H1 (cell line): ENCODE data around the gene SMCP. TPM values are rescaled to one million over a fixed set of nuclear protein-coding genes. Genes with fewer than 3 reads are reported as not detected.

Experiments used
- CTCF ChIA-PET: fragments of 300-600 bp; sonication (Branson Sonifier 250); formaldehyde crosslinking; loops from one replicate; lab custom pipeline; 2021; ENCODE audit not compliant: partially characterized antibody; lab: Charles Lee
- POLR2A ChIA-PET: fragments of 300-600 bp; sonication (Branson Sonifier 250); formaldehyde crosslinking; loops from one replicate; lab custom pipeline; 2021; ENCODE audit warnings: inconsistent platforms; ENCODE audit not compliant: partially characterized antibody; lab: Charles Lee
- DNase-seq, 2 experiments: peaks; one replicate each; pipeline versions ENCODE4 v3.0.0 to v3.0.0-alpha.2; 2010 to 2022; ENCODE audit warnings: low spot score in 2 of 2, low read depth in 1 of 2, mixed read lengths in 1 of 2
- FAIRE-seq: peaks from 2 replicates; lab custom pipeline; 2011; peaks lifted over from hg19 to GRCh38; lab: Jason Lieb, UNC
- H2AFZ ChIP-seq: 2 replicates; pipeline ENCODE4 v1.8.1; 2012; ENCODE audit warnings: low read length, inconsistent platforms
- H2AK5ac ChIP-seq: 2 replicates; pipeline ENCODE4 v1.6.1; 2013; ENCODE audit warnings: low read depth, low read length
- H2BK120ac ChIP-seq: replicated peaks from 2 replicates; pipeline ENCODE3; 2013; ENCODE audit warnings: low read depth, low read length, inconsistent platforms
- H2BK12ac ChIP-seq: 2 replicates; pipeline ENCODE4 v1.6.1; 2013; ENCODE audit warnings: low read depth, low read length
- H2BK15ac ChIP-seq: 2 replicates; pipeline ENCODE4 v1.6.1; 2013; ENCODE audit warnings: low read length
- H2BK20ac ChIP-seq: 2 replicates; pipeline ENCODE4 v1.6.1; 2013; ENCODE audit warnings: low read length
- H2BK5ac ChIP-seq: 2 replicates; pipeline ENCODE4 v1.6.1; 2013; ENCODE audit warnings: low read depth, low read length
- H3K14ac ChIP-seq: 2 replicates; pipeline ENCODE4 v1.6.1; 2013; ENCODE audit warnings: inconsistent platforms; ENCODE audit not compliant: insufficient read length
- H3K18ac ChIP-seq: 2 replicates; pipeline ENCODE4 v1.6.1; 2013; ENCODE audit warnings: low read length; ENCODE audit errors: extremely low read depth
- H3K23ac ChIP-seq: 2 replicates; pipeline ENCODE4 v1.6.1; 2013; ENCODE audit warnings: inconsistent platforms; ENCODE audit not compliant: insufficient read length
- H3K23me2 ChIP-seq: 2 replicates; pipeline ENCODE4 v1.6.1; 2013; ENCODE audit warnings: low read depth, low read length
- H3K27ac ChIP-seq: 2 replicates; pipeline ENCODE4 v1.6.1; 2011; ENCODE audit warnings: low read depth, low read length, inconsistent platforms
- H3K27me3 ChIP-seq, 4 experiments: replicated peaks in 1 of 4; 1 replicate in 1 of 4; 2 replicates in 3 of 4; pipeline versions ENCODE4 v1.6.1 to v1.8.1; 2011 to 2013; ENCODE audit warnings: low read length in 3 of 4, mild to moderate bottlenecking in 3 of 4, inconsistent platforms in 2 of 4, mixed read lengths in 2 of 4, moderate library complexity in 1 of 4; ENCODE audit not compliant: control insufficient read depth in 3 of 4, insufficient read depth in 3 of 4; ENCODE audit errors: extremely low read depth in 1 of 4
- H3K36me3 ChIP-seq, 4 experiments: 2 replicates each; pipeline versions ENCODE4 v1.6.1 to v1.8.1; 2011 to 2013; ENCODE audit warnings: mild to moderate bottlenecking in 4 of 4, low read length in 3 of 4, moderate library complexity in 2 of 4, control low read depth in 1 of 4, inconsistent platforms in 1 of 4; ENCODE audit not compliant: insufficient read depth in 4 of 4, control insufficient read depth in 2 of 4
- H3K4ac ChIP-seq: replicated peaks from 2 replicates; pipeline ENCODE3; 2013; ENCODE audit warnings: low read length, low read depth, mixed read lengths, inconsistent platforms; ENCODE audit not compliant: insufficient read length
- H3K4me1 ChIP-seq, 4 experiments: replicated peaks in 1 of 4; 1 replicate in 1 of 4; 2 replicates in 3 of 4; pipeline versions ENCODE4 v1.6.1 to v1.8.1; 2011 to 2013; ENCODE audit warnings: low read length in 3 of 4, inconsistent platforms in 2 of 4, mixed read lengths in 1 of 4; ENCODE audit not compliant: insufficient read depth in 4 of 4, control insufficient read depth in 3 of 4
- H3K4me2 ChIP-seq, 2 experiments: 2 replicates each; pipeline versions ENCODE4 v1.6.1 to v1.8.1; 2011 to 2013; ENCODE audit warnings: low read depth in 2 of 2, low read length in 2 of 2, control low read depth in 1 of 2, inconsistent platforms in 1 of 2, mild to moderate bottlenecking in 1 of 2; ENCODE audit not compliant: insufficient read depth in 1 of 2
- H3K4me3 ChIP-seq, 4 experiments: fragments of 200-600, 300-600 bp in 1 of 4; sonication (generic), shearing (Covaris generic), sonication (Bioruptor Twin) in 1 of 4; 2 replicates each; pipeline versions ENCODE4 v1.5.1 to v1.8.1; 2011 to 2016; ENCODE audit warnings: low read length in 4 of 4, low read depth in 3 of 4, control low read depth in 2 of 4, inconsistent platforms in 2 of 4, mild to moderate bottlenecking in 2 of 4, mixed read lengths in 1 of 4, moderate library complexity in 1 of 4; ENCODE audit not compliant: insufficient read depth in 2 of 4; ENCODE audit errors: extremely low read depth in 1 of 4
- H3K56ac ChIP-seq: replicated peaks from 2 replicates; pipeline ENCODE3; 2013; ENCODE audit warnings: low read depth, mild to moderate bottlenecking, mixed read lengths, low read length, inconsistent platforms; ENCODE audit not compliant: insufficient read length
- H3K79me1 ChIP-seq: 2 replicates; pipeline ENCODE4 v1.6.1; 2013; ENCODE audit warnings: low read depth, low read length, control low read depth
- H3K79me2 ChIP-seq, 2 experiments: 2 replicates each; pipeline versions ENCODE4 v1.6.1 to v1.8.1; 2012 to 2013; ENCODE audit warnings: low read length in 2 of 2, mild to moderate bottlenecking in 2 of 2, inconsistent platforms in 1 of 2; ENCODE audit not compliant: insufficient read depth in 2 of 2, control insufficient read depth in 1 of 2
- H3K9ac ChIP-seq, 4 experiments: replicated peaks in 1 of 4; 1 replicate in 1 of 4; 2 replicates in 3 of 4; pipeline versions ENCODE4 v1.6.1 to v1.8.1; 2011 to 2013; ENCODE audit warnings: low read depth in 3 of 4, low read length in 3 of 4, control low read depth in 2 of 4, mild to moderate bottlenecking in 2 of 4, moderate library complexity in 2 of 4, inconsistent platforms in 1 of 4; ENCODE audit errors: extremely low read depth in 1 of 4
- H3K9me3 ChIP-seq, 2 experiments: 2 replicates each; pipeline versions ENCODE4 v1.6.1 to v1.8.1; 2012 to 2013; ENCODE audit warnings: mild to moderate bottlenecking in 2 of 2, moderate library complexity in 2 of 2, control low read depth in 1 of 2, inconsistent platforms in 1 of 2, low read depth in 1 of 2, low read length in 1 of 2, mixed read lengths in 1 of 2; ENCODE audit not compliant: insufficient read depth in 2 of 2
- H4K20me1 ChIP-seq, 2 experiments: replicated peaks in 1 of 2; 2 replicates each; pipeline versions ENCODE3 to v1.8.1; 2011 to 2013; ENCODE audit warnings: inconsistent platforms in 2 of 2, low read length in 2 of 2, mild to moderate bottlenecking in 1 of 2; ENCODE audit not compliant: insufficient read depth in 2 of 2, control insufficient read depth in 1 of 2
- H4K5ac ChIP-seq: 2 replicates; pipeline ENCODE4 v1.6.1; 2013; ENCODE audit warnings: low read length, low read depth, mixed read lengths, inconsistent platforms; ENCODE audit not compliant: insufficient read length
- H4K8ac ChIP-seq: 2 replicates; pipeline ENCODE4 v1.8.0; 2013; ENCODE audit warnings: mild to moderate bottlenecking, moderate library complexity, low read length, inconsistent platforms; ENCODE audit not compliant: insufficient read depth; ENCODE audit errors: extremely low read depth
- H4K91ac ChIP-seq: replicated peaks from 2 replicates; pipeline ENCODE3; 2013; ENCODE audit warnings: low read length, mixed read lengths, inconsistent platforms; ENCODE audit not compliant: insufficient read length
- CEBPB ChIP-seq: IDR thresholded peaks from 2 replicates; pipeline ENCODE4 v1.6.1; 2012; ENCODE audit warnings: low read depth, low read length
- GABPA ChIP-seq: IDR thresholded peaks from 2 replicates; pipeline ENCODE4 v1.6.1; 2011; ENCODE audit warnings: mild to moderate bottlenecking, low read length, moderate library complexity, borderline replicate concordance; ENCODE audit not compliant: insufficient read depth
- PHF8 ChIP-seq: fragments of 200-600 bp; sonication (generic); conservative IDR thresholded peaks from 2 replicates; pipeline ENCODE4 v1.7.1; 2012; ENCODE audit warnings: low read depth, mild to moderate bottlenecking, inconsistent platforms, low read length, moderate library complexity
- polyA plus RNA-seq, 7 experiments: library from polyadenylated mRNA; depleted of rRNA in 3 of 7; stranded (reverse) in 5 of 7; unstranded in 2 of 7; fragments of >200 nt in 5 of 7; fragments of 200-250 nt in 2 of 7; gene quantifications; 1 replicate in 5 of 7; 2 replicates in 1 of 7; 4 replicates in 1 of 7; pipeline versions ENCODE4 v1.2.1 to v1.2.3, GENCODE V29; 2011 to 2013; ENCODE audit warnings: missing spikeins in 2 of 7, mixed read lengths in 2 of 7
- total RNA-seq: library from RNA; stranded (reverse); fragmentation: NEBNext Ultra II Directional; extraction: Animal tissue kit (Norgen Biotek cat#: 25700); gene quantifications from 2 replicates; pipeline ENCODE4 v1.2.1, GENCODE V29; 2021

SMCP gene
- total and polyA plus RNA-seq, 2 of the 8 experiments (the other 6 are each of a cell fraction or from before 2014, with no cell fraction given), result not detected

DNA sequence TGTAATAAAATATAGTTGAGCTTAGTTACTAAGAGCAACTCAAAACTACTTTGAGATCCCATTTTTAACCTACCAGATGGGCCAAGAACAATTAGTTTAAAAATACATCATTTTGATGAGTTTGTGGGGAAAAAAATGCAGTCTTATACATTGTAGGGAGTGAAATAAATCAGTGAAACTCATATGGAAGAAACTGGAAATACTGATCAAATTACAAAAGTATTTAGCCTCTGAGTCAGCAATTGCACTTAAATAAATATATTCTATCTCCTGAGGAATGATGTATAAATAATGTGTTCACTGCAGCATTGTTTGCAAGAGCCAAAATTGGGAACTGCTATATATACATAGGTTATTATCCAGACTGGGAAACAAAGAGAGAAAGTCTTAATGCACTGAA, 4.6 kb upstream of the SMCP start:
- no peak overlapping the region for H4K8ac ChIP-seq
- no peaks in the 10 kb centered on the region for H3K79me1 ChIP-seq
- no peak overlapping the region for H3K23ac ChIP-seq
- H3K27ac ChIP-seq, result no peak overlapping the region
- H2BK12ac ChIP-seq, result no peak overlapping the region
- H3K27me3 ChIP-seq, result no peaks in the 10 kb centered on the region
- H2BK120ac ChIP-seq, result no peak overlapping the region
- POLR2A ChIA-PET, result no interaction called here
- H2AK5ac ChIP-seq, result no peak overlapping the region
- TF ChIP-seq CEBPB, result no peak
- TF ChIP-seq PHF8, result no peak
- TF ChIP-seq GABPA, result no peak
- no peak overlapping the region for H3K14ac ChIP-seq
- no peak overlapping the region for H2BK5ac ChIP-seq
- no peak overlapping the region for H3K56ac ChIP-seq
- H3K4me3 ChIP-seq, result no peak overlapping the region
- H3K4me1 ChIP-seq, result no peaks in the 10 kb centered on the region; a peak in 1 of 7 replicates
- H2BK15ac ChIP-seq, result no peak overlapping the region
- H3K23me2 ChIP-seq, result no peaks in the 10 kb centered on the region
- CTCF ChIA-PET, result interaction anchor here (1.0 to 9.0 kb wide), 3 partner anchors 319 to 349 kb away, joined by 3 to 200 read pairs (median 67); no protein-coding TSS in a partner anchor
- H4K20me1 ChIP-seq, result no peaks in the 10 kb centered on the region
- FAIRE-seq, result no peak
- H3K79me2 ChIP-seq, result no peaks in the 10 kb centered on the region
- no peak overlapping the region for H4K5ac ChIP-seq
- no peaks in the 10 kb centered on the region for H3K36me3 ChIP-seq
- no peak overlapping the region for H2AFZ ChIP-seq
- no peak overlapping the region for H2BK20ac ChIP-seq
- H3K4me2 ChIP-seq, result no peak overlapping the region
- H4K91ac ChIP-seq, result no peak overlapping the region
- DNase-seq, result no peak
- no peak overlapping the region for H3K18ac ChIP-seq
- no peak overlapping the region for H3K4ac ChIP-seq
- H3K9me3 ChIP-seq, result no peaks in the 10 kb centered on the region; a peak in 1 of 4 replicates
- no peak overlapping the region for H3K9ac ChIP-seq
